Skeletal muscle tissue (tissue), 4 donors: ENCODE measurements around the gene SMIM22. TPM values are rescaled to one million over a fixed set of nuclear protein-coding genes. Genes with fewer than 3 reads are reported as not detected.
"Not testable (repeated sequence)": the region's sequence is repeated elsewhere in the genome, so short reads cannot be mapped to it uniquely, and the experiment has no call there.

ENCODE experiments used
- H3K27ac ChIP-seq: one replicate; pipeline ENCODE4 v1.7.0; 2013; ENCODE audit warnings: mild to moderate bottlenecking, low read depth, low read length, inconsistent platforms
- H3K27me3 ChIP-seq, 3 donors: one replicate each; pipeline ENCODE4 v1.7.0; 2013; ENCODE audit warnings: low read length in 3 of 3; ENCODE audit not compliant: control insufficient read depth in 3 of 3, insufficient read depth in 3 of 3
- H3K36me3 ChIP-seq, 3 donors: one replicate each; pipeline ENCODE4 v1.7.0; 2013; ENCODE audit warnings: low read length in 3 of 3; ENCODE audit not compliant: control insufficient read depth in 3 of 3, insufficient read depth in 3 of 3
- H3K4me1 ChIP-seq, 3 donors: one replicate each; pipeline ENCODE4 v1.7.0; 2013; ENCODE audit warnings: low read length in 3 of 3, mild to moderate bottlenecking in 3 of 3; ENCODE audit not compliant: control insufficient read depth in 3 of 3, insufficient read depth in 3 of 3
- H3K4me3 ChIP-seq, 3 donors: one replicate each; pipeline ENCODE4 v1.7.0; 2013; ENCODE audit warnings: low read length in 3 of 3
- H3K9ac ChIP-seq, 3 donors: one replicate each; pipeline ENCODE4 v1.7.0; 2013; ENCODE audit warnings: low read length in 3 of 3, mild to moderate bottlenecking in 3 of 3, moderate library complexity in 2 of 3, low read depth in 1 of 3
- H3K9me3 ChIP-seq, 3 donors: one replicate each; pipeline ENCODE4 v1.7.0; 2013; ENCODE audit warnings: low read length in 3 of 3; ENCODE audit not compliant: control insufficient read depth in 3 of 3
- total RNA-seq: library from RNA; depleted of rRNA; stranded (reverse); fragments of >200 nt; gene quantifications from one replicate; pipeline ENCODE4 v1.2.3, GENCODE V29; 2014
- donor health status: Osteomylitis.

SMIM22 gene
- total RNA-seq, 1 donor from 2014 or later = not detected

DNA sequence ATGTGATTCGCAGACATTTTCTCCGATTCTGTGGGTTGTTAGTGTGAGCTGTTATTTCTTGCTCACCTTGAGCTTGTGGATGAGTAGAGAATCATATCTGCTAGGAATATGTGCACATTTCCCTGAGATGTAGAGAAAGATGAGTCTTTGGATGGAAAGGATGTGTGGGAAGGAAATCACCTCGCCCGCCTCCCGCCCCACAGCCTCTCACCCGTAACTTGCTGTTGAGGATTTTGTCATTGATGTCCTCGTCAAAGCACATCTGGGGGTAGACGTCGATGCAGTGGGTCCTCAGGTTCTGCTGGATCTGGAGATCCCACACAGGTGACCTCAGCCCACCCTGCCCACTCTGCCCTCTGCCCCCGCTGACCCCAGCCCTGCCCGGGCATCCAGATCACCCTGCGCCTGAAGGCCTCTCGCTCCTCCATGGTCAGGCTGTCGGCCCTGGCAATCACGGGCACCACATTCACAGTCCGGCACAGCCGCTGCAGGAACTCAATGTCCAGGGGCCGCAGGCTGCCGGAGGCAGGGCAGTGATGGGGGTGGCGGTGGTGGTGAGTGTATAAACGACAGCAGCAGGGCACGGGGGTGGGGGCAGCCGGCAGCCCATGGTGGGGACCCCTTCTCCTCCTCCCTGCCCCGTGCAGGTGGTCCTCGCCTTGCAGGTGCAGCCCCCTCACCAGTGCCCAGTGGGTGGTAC is 11.8 kb upstream of the SMIM22 start:
- Histone ChIP-seq H3K36me3 (no peaks in the 10 kb centered on the region), H3K27ac (no peak overlapping the region), H3K4me1 (no peaks in the 10 kb centered on the region), H3K4me3 (no peak overlapping the region), H3K27me3 (no peaks in the 10 kb centered on the region), H3K9me3 (no peaks in the 10 kb centered on the region), H3K9ac (no peak overlapping the region)

DNA sequence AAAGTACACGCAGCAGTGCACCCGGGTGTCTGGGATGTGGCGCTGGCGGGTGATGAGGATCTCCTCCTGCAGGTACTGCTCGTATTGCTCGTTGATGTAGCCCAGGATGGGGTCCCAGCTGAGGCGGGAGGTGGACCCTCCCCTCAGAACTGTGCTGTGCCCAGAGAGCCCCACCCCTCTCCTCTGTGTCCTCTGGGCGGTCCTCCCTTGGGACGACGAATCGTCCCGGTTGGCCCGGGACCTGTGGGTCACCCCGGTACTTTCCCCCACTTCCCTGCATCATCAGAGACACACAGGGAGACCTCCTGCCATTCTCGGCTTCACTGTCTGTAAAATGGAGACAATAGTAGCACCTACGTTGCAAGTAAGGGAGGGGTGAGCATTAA is 11.2 kb upstream of the SMIM22 start:
- Histone ChIP-seq H3K9ac (no peak overlapping the region), H3K36me3 (no peaks in the 10 kb centered on the region), H3K27ac (no peak overlapping the region), H3K9me3 (no peaks in the 10 kb centered on the region), H3K4me1 (no peaks in the 10 kb centered on the region), H3K4me3 (no peak overlapping the region), H3K27me3 (no peaks in the 10 kb centered on the region)

DNA sequence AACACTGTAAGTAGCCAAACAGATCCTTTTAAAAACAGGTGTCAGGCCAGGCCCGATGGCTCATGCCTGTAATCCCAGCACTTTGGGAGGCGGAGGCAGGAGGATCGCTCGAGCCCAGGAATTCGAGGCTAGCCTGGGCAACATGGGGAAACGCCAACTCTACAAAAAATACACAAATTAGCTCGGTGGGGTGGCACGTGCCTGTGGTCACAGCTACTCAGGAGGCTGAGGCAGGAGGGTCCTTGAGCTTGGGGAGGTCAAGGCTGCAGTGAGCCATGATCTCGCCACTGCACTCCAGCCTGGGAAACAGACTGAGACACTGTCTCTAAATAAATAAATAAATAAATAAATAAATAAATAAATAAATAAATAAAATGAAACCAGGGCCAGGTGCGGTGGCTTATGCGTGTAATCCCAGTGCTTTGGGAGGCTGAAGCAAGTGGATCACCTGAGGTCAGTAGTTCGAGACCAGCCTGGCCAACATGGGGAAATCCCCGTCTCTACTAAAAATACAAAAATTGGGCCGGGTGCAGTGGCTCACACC is 10.7 kb upstream of the SMIM22 start:
- H3K9ac ChIP-seq, H3K4me1 ChIP-seq, H3K36me3 ChIP-seq, H3K4me3 ChIP-seq, H3K9me3 ChIP-seq, H3K27ac ChIP-seq, H3K27me3 ChIP-seq: not testable (repeated sequence)

DNA sequence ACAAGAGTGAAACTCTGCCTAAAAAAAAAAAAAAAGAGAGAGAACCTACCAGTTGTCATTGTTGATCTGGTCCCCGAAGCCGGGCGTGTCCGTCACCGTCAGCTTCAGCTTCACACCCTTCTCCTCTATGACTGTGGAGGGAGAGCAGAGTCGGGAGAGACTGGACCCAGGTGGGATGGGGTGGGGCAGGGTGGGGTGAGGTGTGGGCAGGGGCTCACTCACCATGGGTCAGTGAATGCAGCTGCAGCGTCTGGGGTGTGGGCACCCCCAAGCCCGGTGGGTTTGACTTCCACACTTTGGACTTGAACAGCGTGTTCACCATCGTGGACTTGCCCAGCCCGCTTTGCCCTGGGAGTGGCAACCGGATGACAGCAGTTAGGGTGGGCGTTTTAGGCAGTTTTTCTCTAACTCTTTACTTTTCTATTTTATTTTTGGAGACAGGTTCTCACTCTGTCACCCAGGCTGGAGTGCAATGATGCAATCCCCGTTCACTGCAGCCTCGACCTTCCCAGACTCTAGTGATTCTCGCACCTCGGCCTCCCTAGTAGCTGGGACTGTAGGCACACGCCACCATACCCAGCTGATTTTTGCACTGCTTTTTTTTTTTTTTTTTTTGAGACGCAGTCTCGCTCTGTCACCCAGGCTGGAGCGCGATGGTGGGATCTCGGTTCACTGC is 9.3 kb upstream of the SMIM22 start:
- Histone ChIP-seq H3K27me3 (no peaks in the 10 kb centered on the region), H3K36me3 (no peaks in the 10 kb centered on the region), H3K27ac (no peak overlapping the region), H3K9me3 (no peaks in the 10 kb centered on the region), H3K9ac (no peak overlapping the region), H3K4me3 (no peak overlapping the region), H3K4me1 (no peaks in the 10 kb centered on the region)

DNA sequence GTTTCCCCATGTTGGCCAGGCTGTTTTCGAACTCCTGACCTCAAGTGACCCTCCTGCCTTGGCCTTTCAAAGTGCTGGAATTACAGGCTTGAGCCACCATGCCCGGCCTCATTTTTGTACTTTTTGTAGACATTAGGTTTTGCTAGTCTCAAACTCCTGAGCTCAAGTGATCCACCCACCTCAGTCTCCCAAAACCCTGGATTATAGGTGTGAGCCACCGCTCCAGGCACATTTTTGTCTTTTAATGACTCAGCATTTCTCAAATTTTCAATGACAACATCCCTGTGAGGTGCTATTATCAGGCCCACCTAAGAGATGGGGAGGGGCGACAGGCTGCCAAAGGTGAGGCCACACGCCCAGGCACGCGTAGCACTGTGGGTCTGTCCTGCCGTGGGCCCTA is 8.1 kb upstream of the SMIM22 start:
- Histone ChIP-seq H3K4me1 (no peaks in the 10 kb centered on the region), H3K9me3 (no peaks in the 10 kb centered on the region), H3K4me3 (no peak overlapping the region), H3K27ac (no peak overlapping the region), H3K27me3 (no peaks in the 10 kb centered on the region), H3K36me3 (no peaks in the 10 kb centered on the region), H3K9ac (no peak overlapping the region)

DNA sequence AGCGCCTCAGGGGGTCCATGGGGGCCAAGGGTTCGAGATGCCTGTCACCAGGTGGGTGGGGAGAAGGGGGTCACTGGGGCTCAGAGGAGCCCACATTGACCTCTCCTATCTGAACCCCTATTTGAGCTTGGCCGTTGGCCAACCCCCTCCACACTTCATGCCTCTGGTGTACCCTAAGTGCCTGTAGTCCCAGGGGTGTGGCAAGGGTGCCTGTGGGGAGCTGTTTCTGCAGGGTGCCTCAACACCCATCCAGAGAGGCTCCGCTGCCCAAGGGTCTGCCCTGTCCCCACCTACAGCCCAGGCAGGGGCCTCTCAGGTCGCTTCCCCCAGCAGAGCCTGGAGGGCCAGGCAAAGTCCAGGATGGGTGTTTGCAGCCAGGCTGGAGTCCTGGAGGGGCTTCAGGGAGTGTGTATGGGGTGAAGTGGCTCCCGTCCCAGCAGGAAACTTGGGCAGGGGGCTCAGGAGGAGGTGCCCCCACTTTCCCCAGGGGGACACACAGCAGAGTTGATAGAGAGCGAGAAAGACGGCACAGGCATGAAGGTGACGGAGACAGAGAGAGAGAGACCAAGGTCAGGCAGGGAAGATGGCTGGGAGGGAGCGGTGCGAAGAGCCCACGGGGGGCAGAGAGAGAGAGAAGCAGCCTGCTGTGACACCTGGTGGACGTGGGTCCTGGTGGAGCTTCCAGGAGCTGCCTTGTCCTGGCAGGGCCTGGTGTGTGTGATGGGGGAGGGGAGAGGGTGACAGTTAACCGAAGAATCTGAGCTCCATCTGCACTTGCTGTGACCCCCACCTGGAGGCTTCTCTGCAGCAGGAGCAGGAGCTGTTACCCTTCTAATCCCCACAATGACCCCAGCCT is 7.3 kb upstream of the SMIM22 start, which contains the start of gene SEPTIN12:
SEPTIN12 (minus strand) TSS at position 719 of the 856 bp plus-strand sequence; CDS start at position 19, 700 bp downstream.
- Histone ChIP-seq H3K27ac (no peak within 1 kb of the TSS), H3K4me1 (no peaks in the 10 kb centered on the region), H3K9ac (no peak within 1 kb of the TSS), H3K9me3 (no peaks in the 10 kb centered on the region), H3K36me3 (no peaks in the 10 kb centered on the region), H3K27me3 (no peaks in the 10 kb centered on the region), H3K4me3 (no peak within 1 kb of the TSS)

DNA sequence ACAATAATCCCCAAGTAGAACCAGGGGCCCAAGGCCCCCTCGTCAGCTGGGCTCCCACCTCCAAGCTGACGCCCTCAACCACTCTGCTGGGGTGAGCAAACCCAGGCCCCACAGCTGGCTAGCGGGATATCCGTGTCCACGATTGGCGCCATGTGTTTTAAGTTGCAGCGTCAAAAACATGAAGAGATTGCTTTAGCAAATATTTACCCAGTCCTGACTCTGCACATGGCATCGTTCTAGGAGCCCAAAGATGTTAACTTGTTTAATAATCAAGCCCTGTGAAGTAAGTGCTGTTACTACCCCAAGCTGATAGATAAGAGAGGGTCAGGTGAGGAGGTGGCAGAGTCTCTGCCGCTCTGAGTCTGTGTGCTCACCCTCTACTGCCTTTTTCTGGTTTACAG is 6.7 kb upstream of the SMIM22 start:
- H3K36me3 ChIP-seq = no peaks in the 10 kb centered on the region
- no peaks in the 10 kb centered on the region for H3K4me1 ChIP-seq
- H3K27me3 ChIP-seq = no peaks in the 10 kb centered on the region
- no peak overlapping the region for H3K27ac ChIP-seq
- H3K4me3 ChIP-seq = no peak overlapping the region
- no peak overlapping the region for H3K9ac ChIP-seq
- no peaks in the 10 kb centered on the region for H3K9me3 ChIP-seq

DNA sequence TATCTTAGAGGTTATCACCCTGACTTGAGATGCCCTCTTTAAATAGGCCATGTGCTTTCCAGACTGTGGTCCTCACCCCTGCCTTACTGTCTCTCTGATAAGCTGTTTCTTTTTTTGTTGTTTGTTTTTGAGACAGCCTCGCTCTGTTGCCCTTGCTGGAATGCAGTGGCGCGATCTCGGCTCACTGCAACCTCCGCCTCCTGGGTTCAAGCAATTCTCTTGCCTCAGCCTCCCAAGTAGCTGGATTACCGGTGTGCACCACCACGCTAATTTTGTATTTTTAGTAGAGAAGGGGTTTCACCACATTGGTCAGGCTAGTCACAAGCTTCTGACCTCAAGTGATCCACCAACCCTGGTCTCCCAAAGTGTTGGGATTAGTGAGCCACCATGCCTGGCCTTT is 6.3 kb upstream of the SMIM22 start:
- Histone ChIP-seq H3K27me3 (no peaks in the 10 kb centered on the region), H3K9ac (no peak overlapping the region), H3K27ac (no peak overlapping the region), H3K36me3 (no peaks in the 10 kb centered on the region), H3K4me1 (no peaks in the 10 kb centered on the region), H3K9me3 (no peaks in the 10 kb centered on the region), H3K4me3 (no peak overlapping the region)

DNA sequence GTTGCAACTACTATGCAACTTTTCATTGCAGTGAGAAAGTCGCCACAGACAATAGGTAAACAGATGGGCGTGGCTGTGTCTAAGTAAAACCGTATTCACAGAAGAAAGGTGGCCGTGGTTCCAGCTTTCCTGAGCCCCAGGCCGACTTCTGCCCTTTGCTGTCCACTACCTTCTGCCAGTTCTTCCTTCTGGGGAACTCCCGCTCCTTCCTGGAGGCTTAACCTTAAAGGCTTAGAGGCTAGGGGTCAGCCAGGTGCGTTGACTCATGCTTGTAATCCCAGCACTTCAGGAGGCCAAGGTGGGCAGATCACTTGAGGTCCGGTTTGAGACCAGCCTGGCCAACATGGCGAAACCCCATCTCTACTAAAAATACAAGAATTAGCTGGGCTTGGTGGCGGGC is 4.9 kb upstream of the SMIM22 start:
- no peaks in the 10 kb centered on the region for H3K36me3 ChIP-seq
- H3K9ac ChIP-seq = no peak overlapping the region
- H3K27ac ChIP-seq = no peak overlapping the region
- H3K9me3 ChIP-seq = no peaks in the 10 kb centered on the region
- no peak overlapping the region for H3K4me3 ChIP-seq
- H3K4me1 ChIP-seq = no peaks in the 10 kb centered on the region
- H3K27me3 ChIP-seq = no peaks in the 10 kb centered on the region

DNA sequence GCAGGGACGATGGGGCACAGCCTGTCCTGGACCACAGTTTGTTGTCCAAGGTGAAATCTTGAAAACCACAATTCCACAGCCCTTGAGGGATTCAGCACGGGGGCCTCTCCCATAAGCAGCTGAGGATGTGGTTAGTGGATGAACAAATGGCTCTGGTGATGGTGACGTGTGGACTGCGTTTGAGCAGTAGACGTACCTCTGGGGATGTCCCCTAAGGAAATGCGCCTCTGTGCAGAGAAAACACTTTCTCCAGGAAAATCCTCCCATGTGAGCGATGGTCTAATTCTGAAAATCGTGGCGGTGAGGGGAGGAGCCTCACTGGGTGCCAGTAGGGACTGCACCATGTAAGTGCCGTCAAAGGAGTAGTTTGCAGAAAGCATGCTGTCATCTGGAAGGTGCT is 4.3 kb upstream of the SMIM22 start:
- Histone ChIP-seq H3K4me1 (no peaks in the 10 kb centered on the region), H3K9ac (no peak overlapping the region), H3K9me3 (no peaks in the 10 kb centered on the region), H3K27ac (no peak overlapping the region), H3K4me3 (no peak overlapping the region), H3K36me3 (no peaks in the 10 kb centered on the region), H3K27me3 (no peaks in the 10 kb centered on the region)
